A549 treated with GW870086 at 1 μM for 4 hours (cell line): Measurements from ENCODE around the gene SLC25A52. TPM values are rescaled to one million over a fixed set of nuclear protein-coding genes. Genes with fewer than 3 reads are reported as not detected.

Experiments used
- total RNA-seq: library from RNA; stranded (reverse); fragments of 200-300 nt; extraction: Qiagen RNA extraction; gene quantifications from 5 replicates; pipeline ENCODE4 v1.2.3, GENCODE V29; 2022; ENCODE audit warnings: low read depth

Gene SLC25A52
- not detected in 5 replicates for total RNA-seq

GRCh38 chr18:31760695-31761094, at the start of gene SLC25A52:
TSS of gene SLC25A52 (minus strand) at chr18:31760880. CDS start at chr18:31760661, 219 bp downstream.

Other genes with a start within 250 kb of the SLC25A52 start
- 0.32 to 0.58 TPM (median 0.38 TPM) in 3 of 5 replicates, not detected in the others for gene TTR, start 169.0 kb downstream of the SLC25A52 start, total RNA-seq
- gene B4GALT6, start 76.3 kb downstream of the SLC25A52 start, total RNA-seq: 4.5 to 7.5 TPM (median 6.4 TPM) in 5 replicates
- 9.6 to 15.0 TPM (median 13.6 TPM) in 5 replicates for gene TRAPPC8, start 182.2 kb upstream of the SLC25A52 start, total RNA-seq